Activated CD8-positive, alpha-beta memory T cell treated with anti-CD3 and anti-CD28 coated beads, Interleukin-2, amount 50 U/mL, for 24 hours (primary cell): Measurements from ENCODE around the gene LST1.

Source experiments
- DNase-seq: peaks from one replicate; pipeline ENCODE4 v3.0.0-alpha.2; 2020; ENCODE audit errors: extremely low read depth

Gene LST1

DNA sequence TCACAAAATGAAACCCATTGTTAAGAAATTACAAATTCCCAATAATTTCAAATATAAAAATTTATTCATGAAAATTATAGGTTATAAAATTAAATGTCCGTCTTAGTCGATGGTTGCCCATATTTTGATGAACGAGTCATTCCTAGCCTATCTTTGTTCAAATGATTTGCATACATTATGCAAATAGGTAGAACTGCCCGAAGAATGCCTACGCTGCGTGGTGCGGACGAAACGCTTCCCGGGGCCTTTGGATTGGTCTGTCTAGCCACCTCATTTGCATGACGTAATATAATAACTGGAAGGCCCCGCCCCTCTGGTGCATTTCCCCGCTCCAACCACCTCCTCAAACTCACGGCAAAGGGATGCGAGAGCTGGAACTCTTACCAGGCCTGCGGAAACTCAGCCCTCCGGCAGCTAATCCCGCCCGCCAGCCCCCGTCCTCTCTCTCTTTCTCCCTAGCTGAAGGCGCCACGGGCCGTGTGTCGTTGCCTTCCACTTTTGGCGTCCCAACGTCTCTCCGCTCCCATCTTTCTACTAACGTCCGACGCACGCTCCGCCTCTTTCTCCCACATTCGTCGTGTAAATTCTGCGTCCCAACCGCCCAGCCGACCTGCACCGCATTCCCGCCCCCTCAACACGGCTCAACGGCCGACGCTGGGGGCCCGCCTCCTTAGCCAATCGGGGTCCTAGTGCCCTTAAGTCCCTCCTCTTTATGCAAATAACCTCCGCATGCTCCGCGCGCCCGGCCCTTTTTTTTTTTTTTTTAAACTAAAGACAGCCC lies 33.9 kb downstream of the LST1 start:
- DNase-seq: peak; percentile 92

DNA sequence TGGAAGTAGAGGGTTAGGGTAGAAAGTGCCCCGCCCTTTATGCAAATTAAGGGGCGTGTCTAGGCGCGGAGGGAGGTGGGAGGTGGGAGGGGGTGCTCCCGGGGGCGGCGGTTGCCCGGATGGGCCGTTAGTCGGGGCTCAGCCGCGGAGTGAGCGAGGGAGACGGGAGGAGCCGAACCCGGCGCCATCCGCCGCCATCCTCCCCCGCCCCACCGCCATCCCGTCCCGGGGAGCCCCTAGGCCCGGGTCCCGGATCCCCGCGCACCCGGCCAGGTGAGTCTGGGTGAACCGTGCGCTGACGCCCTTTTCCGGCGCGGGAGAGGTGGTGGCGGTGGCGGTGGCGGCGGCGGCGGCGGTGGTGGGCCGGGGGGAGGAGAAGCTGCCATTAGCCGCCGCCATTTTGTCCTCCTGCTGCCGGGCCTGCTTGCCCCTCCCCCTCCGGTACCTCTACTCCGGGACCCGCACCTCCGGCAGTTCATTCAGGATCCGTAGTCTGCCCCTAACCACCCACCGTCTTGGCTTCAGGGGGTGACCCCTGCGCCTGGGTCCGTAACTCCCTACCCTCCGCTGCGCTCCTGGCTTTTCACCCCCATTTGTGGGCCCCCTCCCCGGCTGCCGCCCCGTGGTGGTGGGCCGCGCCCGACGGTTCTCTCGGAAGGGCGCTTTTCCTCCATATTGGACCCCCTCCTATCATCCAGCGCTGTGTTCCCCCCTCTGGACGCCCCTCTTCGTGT lies 34.7 kb downstream of the LST1 start, which contains the start of gene PRRC2A:
TSS of gene PRRC2A (plus strand) at position 130 of the 734 bp plus-strand sequence. CDS start 2,075 bp downstream, outside the sequence.
- DNase-seq: peak; percentile 45

DNA sequence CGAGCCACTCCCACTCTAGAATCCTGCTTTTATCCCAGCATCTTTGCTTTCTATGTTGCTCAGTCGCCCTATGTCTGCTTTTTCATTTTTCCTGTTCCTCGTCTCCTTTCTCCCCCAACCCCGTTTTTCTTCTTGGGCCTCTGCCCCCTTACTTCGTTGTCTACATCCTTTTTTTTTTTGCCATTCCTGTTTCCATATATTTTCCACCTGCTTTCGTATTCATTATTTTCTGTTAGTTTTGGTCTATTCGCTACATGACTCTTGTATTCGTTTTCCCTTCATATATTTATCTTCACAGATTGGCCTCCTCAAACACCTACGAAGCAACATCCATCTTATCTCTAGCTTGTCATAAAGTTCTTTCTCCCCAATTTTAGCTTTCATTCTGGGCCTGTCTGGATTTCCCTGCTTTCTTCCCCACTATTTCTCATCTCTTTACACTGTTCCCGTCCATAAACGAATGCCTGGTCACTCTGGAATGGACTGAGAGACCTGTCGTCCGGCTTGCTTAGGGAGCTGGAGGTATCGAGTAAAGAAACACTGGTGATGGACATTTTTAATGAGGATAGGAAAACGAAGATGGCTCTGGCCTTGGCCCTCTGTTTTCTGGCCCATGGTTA lies 35.4 kb downstream of the LST1 start:
- DNase-seq: no peak

DNA sequence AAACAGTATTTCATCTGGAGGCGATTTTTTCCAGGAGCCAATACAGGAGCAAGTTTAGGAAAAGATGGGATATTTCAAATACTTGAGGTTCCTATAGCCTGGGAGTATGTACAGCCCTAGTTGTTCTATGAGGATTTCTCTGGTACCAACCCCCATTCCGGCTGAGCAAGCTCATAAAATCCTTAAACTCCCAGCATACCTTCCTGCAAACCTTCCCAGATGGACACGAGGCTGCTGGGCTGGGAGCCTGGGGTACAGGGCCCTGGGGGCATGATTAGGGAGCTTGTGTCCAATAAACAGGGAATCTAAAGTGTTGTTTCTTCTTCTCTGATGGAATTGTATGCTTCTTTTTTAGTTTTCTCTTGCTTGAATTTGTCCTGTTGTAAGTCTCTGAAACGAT lies 35.9 kb downstream of the LST1 start:
- no peak for DNase-seq

DNA sequence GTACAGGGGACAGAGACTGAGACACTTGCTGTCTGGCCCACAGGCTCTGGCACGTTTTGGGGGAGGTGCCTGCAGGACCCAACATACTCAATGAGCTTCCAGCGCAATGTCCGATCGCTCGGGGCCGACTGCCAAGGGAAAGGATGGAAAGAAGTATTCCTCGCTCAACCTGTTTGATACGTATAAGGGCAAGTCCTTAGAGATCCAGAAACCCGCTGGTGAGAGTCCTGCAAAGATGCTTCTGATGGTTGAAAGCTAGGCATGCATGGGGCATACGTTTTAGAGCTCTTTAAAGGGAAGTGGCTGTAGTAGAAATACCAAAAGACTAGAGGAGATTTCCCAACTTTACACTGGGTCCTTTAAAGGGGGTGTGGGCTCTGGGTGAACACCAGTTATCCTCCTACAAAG lies 36.6 kb downstream of the LST1 start:
- no peak for DNase-seq

DNA sequence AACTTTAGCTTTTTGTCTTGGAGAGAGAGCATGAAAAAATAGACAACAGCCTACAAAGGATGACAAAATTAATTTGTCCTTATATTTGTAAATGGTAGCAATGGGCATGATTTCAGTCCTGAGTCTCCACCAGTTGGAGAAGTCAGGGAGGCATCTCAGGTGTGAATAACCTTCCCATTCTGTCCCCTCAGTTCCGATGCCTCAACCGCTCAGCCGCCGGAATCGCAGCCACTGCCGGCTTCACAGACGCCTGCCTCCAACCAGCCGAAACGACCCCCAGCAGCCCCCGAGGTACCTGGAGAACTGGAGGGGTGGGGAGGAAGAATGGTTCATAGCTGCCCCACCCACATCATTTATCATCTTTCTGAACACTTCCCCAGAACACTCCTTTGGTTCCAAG lies 38.0 kb downstream of the LST1 start:
- no peak for DNase-seq

DNA sequence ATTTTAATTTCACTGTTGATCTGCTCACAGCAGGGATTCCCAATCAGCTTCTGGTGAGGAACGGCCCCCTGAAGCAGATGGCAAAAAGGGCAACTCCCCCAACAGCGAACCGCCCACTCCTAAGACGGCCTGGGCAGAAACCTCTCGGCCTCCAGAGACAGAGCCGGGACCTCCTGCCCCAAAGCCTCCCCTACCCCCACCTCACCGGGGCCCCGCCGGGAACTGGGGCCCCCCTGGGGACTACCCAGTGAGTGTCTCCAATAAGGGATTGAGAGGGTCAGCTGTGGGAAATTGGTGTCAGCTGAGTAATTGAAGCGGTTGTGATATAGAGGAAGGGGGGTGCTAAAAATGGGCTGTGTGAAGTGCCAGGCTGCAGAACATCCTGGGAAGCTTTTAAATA lies 40.9 kb downstream of the LST1 start:
- DNase-seq: no peak

DNA sequence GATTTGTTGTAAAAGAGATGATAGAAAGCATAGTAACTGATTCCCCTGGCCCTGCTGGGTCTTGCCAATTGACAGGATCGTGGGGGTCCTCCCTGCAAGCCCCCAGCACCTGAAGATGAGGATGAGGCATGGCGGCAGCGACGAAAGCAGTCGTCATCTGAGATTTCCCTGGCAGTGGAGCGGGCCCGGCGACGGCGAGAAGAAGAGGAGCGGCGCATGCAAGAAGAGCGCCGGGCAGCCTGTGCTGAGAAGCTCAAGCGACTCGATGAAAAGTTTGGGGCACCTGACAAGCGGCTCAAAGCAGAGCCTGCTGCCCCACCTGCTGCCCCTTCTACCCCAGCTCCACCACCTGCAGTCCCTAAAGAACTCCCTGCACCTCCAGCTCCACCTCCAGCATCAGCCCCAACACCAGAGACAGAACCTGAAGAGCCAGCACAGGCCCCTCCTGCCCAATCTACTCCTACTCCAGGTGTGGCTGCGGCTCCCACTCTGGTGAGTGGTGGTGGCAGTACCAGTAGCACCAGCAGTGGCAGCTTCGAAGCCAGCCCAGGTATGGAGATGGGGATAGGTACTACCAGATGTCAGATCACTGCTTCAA lies 41.7 kb downstream of the LST1 start:
- DNase-seq: no peak

DNA sequence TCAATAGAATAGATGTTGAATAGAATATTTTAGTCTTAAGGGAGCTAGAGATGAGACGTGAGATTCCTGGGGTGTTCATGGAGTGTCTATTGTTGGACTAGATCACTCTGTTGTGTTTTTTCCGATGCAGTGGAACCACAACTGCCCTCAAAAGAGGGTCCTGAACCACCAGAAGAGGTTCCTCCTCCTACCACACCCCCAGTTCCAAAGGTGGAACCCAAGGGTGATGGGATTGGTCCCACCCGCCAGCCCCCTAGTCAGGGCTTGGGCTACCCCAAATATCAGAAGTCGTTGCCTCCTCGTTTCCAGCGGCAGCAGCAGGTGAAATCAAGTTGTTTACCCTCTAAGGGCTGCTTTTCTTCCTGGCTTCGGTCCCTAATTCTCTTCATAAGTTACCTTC lies 42.9 kb downstream of the LST1 start:
- no peak for DNase-seq

DNA sequence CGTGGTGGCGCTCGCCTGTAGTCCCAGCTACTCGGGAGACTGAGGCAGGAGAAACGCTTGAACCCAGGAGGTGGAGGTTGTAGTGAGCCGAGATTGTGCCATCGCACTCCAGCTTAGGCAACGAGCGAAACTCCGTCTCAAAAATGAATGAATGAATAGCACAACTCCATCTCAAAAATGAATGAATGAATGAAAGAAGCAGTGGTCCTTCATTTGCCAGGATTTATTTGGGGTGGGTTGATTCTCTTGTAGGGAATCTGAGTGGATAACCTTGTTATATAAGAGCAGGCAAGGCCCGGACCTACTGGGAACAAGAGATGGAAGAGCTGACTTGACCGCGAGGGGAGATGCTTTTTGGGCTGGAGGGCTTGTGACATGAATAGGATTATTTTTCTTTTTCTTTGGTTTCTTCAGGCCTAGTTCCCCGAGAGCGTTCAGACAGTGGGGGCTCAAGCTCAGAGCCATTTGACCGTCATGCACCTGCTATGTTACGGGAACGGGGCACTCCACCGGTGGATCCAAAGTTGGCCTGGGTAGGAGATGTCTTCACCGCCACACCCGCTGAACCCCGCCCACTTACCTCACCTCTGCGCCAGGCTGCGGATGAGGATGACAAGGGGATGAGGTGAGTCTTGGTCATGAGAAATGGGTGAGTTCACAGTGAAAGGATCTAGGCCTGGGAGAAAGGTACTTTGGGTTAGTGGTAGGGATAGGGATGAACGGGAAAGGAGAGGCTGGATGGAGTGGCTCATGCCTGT lies 44.3 kb downstream of the LST1 start:
- DNase-seq: no peak

DNA sequence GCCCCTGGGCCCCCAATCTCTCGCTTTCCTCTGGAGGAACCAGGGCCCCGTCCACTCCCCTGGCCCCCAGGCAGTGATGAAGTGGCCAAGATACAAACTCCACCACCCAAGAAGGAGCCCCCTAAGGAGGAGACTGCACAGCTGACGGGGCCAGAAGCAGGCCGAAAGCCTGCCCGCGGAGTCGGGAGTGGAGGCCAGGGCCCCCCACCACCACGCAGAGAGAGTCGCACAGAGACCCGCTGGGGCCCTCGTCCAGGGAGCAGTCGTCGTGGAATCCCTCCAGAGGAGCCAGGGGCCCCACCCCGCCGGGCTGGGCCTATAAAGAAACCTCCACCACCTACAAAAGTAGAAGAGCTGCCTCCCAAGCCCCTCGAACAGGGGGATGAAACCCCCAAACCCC lies 45.1 kb downstream of the LST1 start:
- no peak for DNase-seq

DNA sequence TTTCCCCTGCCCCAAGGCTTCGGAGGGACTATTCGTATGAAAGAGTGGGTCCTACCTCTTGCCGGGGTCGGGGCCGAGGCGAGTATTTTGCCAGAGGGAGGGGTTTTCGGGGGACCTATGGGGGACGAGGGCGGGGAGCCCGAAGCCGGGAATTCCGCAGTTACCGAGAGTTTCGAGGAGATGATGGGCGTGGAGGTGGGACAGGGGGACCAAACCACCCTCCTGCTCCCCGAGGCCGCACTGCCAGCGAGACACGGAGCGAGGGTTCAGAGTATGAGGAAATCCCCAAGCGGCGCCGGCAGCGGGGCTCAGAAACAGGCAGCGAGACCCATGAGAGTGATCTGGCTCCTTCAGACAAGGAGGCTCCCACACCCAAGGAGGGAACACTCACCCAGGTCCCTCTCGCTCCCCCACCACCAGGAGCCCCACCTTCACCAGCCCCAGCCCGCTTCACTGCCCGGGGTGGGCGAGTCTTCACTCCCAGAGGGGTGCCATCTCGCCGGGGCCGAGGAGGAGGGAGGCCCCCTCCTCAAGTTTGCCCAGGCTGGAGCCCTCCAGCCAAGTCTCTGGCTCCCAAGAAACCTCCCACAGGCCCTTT lies 45.7 kb downstream of the LST1 start:
- DNase-seq: no peak

DNA sequence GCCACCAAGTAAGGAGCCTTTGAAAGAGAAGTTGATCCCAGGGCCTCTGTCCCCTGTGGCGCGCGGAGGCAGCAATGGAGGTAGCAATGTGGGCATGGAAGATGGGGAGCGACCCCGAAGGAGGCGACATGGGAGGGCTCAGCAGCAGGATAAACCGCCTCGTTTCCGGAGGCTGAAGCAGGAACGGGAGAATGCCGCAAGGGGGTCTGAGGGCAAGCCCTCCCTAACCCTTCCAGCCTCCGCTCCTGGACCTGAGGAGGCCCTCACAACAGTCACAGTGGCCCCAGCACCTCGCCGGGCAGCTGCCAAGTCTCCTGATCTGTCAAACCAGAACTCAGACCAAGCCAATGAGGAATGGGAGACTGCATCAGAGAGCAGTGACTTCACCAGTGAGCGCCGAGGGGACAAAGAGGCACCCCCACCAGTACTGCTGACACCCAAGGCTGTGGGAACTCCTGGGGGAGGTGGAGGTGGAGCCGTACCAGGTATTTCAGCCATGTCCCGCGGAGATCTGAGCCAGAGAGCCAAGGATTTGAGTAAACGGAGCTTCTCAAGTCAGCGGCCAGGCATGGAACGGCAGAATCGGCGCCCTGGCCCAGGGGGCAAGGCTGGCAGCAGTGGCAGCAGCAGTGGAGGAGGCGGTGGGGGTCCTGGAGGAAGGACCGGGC lies 46.3 kb downstream of the LST1 start:
- DNase-seq: no peak

DNA sequence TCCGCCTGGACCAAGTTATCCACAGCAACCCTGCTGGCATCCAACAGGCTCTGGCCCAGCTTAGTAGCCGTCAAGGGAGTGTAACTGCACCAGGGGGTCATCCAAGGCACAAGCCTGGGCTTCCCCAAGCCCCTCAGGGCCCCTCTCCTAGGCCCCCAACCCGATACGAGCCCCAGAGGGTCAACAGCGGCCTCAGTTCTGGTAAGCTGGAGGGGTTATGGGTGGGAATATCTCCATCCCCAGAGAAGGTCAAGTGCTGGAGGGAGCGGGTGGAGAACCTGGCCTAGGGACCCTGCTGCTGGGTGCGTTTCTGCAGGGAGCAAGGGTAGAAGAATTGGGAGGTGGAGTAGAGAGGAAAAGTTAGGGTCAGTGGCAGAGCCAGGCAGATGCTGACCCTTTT lies 47.4 kb downstream of the LST1 start:
- DNase-seq: no peak

DNA sequence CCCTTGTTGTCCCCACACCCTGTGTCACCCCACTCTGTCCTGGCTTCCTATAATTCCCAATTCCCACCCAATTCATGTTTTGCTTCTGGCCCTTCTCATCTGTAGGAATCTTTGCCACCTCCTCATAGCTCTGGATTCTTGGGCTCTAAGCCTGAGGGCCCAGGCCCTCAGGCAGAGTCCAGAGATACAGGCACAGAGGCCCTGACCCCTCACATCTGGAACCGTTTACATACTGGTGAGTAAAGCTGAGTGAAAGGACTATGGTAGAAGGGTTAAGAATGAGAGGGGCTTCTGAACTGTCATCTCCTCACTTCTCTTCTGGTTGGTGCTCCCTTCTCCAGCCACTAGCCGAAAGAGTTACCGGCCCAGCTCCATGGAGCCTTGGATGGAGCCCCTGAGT lies 48.1 kb downstream of the LST1 start:
- DNase-seq: no peak

DNA sequence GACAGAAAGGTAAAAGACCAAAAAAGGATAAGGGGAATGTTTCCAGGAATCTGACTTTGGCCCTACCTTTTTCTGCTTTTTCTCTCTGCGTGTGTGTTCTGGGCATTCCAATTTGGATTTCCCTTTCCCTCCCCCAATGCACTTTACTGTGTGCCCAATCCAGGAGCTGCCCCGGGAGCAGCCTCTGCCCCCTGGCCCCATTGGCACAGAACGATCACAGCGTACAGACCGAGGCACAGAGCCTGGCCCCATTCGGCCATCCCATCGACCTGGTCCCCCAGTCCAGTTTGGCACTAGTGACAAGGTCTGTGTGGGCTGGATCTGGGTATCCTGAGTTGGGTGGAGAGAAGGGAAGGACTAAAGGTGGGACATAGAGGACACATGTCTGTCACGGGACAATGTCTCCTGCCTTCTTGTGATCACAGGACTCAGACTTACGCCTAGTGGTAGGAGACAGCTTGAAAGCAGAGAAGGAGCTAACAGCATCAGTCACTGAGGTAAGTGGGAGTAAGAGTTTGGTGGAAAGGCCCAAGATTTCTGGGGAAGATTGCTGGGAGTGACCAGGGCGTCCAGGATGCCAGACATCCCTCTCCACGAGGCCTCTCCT lies 49.0 kb downstream of the LST1 start:
- no peak for DNase-seq

DNA sequence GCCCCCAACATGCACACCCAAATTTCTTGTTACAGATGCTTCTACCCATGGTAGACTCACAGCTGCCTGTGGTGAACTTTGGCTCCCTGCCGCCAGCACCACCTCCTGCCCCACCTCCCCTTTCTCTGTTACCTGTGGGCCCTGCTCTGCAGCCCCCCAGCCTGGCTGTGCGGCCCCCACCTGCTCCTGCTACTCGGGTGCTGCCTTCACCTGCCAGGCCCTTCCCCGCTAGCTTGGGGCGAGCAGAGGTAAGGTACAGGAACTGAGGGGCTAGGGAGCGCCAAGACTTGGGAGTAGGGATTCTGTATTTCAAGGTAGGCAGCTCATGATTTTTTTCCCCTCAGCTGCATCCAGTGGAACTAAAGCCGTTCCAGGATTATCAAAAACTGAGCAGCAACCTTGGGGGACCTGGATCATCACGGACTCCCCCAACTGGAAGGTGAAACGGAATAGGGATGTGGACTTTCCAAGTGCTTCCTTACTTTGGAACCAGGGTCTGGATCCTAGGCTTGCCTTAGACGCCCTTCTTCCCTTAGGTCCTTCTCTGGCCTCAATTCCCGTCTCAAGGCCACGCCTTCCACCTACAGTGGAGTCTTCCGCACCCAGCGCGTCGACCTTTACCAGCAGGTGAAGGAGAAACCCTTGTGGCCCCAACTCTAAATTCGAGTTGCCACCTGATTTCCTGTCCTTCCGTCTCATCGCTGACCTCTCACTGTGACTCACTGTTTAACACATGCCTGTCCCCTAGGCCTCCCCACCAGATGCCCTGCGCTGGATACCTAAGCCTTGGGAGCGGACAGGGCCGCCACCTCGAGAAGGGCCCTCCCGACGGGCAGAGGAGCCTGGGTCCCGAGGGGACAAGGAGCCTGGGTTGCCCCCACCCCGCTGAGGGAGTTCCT lies 50.9 kb downstream of the LST1 start:
- DNase-seq: no peak
